HG03442 (cell line): ENCODE data around the gene FBXO28.
"Not testable (repeated sequence)": the region's sequence is repeated elsewhere in the genome, so short reads cannot be mapped to it uniquely, and the experiment has no call there.

Source experiments
- ATAC-seq: cut with Tn5 transposase; IDR thresholded peaks from one replicate; pipeline ENCODE4 v1.9.1; 2021; ENCODE audit warnings: mild to moderate bottlenecking, moderate library complexity; ENCODE audit not compliant: unreplicated experiment

Gene FBXO28

DNA sequence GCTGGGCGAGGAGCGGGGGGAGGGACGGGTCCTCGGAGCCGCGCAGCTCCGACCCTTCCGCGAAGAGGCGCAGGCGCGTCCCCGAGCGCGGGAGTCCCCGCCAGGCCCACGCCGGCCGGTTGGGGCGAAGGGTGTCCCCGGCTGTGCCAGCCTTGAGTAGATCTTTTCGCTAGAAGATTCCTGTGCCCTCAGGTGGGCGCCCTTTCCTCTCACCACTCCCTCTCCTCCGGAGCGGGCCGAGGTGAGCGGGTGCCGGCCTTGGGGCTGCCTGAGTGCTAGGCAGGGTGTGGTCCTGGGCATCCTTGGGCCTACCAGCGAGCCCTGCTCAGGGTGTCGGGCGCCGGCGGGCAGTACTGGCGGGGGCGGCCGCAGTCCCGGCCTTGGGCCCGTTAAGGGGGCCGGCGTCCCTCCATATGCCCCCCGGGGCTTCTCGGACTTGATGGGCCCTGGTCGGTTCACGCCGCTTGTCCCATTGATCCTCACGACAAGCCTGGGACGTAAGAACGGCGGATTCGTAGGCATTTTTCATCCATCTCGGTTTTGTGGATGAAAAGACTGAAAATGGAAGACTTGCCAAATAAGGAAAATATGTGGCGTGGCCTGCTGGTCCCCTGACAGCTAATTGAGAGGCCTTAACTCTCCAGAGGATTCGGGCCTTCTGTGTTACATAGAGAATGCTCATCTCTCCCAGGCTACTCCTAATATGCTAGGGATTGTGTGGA is 69.8 kb downstream of the FBXO28 start:
- peak; percentile 44 for ATAC-seq

DNA sequence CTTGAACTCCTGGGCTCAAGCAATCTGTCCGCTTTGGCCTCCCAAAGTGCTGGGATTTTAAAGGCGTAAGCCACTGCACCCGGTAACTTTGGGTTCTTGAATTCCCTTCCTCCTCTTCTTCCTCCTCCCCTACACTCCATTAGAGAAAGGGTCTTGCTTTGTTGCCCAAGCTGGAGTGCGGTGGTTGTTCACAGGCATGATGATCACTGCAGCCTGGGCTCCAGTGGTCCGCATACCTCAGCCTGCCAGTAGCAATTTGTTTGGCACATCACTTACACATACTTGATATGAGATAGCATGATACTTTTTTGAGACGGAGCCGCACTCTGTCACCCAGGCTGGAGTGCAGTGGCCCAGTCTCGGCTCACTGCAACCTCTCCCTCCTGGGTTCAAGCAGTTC is 71.3 kb downstream of the FBXO28 start:
- no peak for ATAC-seq

DNA sequence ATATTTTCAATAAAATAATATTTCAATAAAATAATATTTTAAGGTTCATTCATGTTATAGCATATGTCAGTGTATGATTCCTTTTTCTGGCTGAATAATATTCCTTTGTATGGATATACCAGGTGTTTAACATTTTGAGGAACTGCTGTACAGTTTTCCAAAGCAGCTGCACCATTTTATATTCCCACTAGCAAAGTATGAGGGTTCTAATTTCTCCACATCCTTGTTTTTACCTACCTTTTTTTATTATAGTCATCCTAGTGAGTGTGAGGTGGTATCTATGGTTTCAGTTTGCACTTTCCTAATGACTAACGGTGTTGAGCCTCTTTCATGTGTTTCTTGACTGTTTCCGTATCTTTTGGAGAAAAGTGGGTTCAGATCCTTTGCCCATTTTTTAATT is 74.4 kb downstream of the FBXO28 start:
- no peak for ATAC-seq

DNA sequence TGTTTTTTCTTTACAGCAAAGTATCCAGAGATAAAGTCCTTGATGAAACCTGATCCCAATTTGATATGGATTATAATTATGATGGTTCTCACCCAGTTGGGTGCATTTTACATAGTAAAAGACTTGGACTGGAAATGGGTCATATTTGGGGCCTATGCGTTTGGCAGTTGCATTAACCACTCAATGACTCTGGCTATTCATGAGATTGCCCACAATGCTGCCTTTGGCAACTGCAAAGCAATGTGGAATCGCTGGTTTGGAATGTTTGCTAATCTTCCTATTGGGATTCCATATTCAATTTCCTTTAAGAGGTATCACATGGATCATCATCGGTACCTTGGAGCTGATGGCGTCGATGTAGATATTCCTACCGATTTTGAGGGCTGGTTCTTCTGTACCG is 75.7 kb downstream of the FBXO28 start:
- ATAC-seq, result no peak

DNA sequence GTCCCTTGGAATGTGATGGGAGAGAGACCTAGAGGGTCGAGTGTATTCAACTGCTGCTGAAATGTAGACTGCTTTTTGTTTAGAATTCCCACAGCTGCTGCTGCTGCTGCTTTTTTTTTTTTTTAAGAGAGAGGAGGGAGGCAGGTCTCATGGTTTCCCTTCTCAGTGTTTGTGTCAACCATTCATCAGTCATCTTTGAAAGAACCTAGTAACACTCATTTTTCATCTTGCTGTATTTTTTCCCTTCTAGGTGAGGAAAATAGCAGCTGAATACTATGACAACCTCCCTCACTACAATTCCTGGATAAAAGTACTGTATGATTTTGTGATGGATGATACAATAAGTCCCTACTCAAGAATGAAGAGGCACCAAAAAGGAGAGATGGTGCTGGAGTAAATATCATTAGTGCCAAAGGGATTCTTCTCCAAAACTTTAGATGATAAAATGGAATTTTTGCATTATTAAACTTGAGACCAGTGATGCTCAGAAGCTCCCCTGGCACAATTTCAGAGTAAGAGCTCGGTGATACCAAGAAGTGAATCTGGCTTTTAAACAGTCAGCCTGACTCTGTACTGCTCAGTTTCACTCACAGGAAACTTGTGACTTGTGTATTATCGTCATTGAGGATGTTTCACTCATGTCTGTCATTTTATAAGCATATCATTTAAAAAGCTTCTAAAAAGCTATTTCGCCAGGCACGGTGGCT is 78.3 kb downstream of the FBXO28 start:
- ATAC-seq, result no peak

DNA sequence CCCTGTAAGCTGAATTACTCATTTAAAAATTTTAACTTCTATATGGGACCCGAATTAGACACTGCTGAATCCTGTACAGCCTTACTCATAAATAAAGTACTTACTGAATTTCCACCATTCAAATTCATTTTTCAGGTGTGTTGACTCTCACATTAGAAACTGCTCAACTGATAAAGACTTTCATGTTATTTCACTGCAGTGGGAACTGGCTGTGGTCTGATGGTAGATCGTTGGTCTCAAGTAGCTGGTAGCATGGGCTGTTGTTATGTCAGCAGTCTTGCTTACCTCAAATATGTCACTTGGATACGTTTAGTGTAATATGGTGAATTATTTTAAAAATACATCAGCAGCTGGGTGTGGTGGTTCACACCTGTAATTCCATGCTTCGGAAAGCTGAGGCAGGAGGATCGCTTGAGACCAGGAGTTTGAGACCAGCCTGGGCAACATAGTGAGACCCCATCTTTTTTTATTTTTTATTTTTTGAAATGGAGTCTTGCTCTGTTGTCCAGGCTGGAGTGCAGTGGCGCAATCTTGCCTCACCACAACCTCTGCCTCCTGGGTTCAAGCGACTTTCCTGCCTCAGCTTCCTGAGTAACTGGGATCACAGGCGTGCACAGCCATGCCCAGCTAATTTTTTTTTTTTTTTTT is 79.5 kb downstream of the FBXO28 start:
- no peak for ATAC-seq

DNA sequence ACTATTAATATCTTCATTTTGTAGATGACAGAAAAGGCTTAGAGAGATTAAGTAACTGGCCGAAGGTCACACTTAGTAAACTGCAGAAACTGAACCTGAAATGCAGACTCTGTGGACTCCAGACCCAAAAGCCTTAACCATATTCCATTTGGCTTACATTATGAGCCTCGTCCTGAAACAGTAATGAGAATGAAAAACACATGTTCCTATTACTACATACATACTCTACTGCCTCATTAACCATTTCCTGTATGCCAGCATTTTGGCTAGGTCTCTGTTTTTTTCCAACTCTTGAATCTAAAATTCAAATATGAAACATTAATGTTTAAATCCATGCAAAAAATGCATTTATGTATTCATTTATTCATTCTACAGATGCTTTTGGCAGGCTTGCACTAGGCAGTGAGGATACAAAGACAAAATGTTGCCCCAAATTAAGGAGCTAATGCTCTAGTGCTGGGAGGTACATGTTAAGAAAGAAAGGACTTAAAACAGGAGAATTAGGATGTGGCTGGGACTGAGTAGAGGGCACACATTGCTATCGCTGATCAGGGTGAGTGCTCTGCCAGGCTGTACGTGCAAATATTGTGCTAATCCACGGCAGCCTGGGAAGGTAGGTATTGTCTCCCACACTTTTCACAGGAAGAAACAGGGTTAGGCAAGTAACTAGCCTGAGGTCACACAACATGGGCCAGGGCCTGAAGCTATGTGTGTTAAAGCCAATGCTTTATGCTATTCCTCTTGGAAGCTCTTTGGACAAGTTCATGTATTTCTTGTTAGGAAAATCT is 83.1 kb downstream of the FBXO28 start:
- no peak for ATAC-seq

DNA sequence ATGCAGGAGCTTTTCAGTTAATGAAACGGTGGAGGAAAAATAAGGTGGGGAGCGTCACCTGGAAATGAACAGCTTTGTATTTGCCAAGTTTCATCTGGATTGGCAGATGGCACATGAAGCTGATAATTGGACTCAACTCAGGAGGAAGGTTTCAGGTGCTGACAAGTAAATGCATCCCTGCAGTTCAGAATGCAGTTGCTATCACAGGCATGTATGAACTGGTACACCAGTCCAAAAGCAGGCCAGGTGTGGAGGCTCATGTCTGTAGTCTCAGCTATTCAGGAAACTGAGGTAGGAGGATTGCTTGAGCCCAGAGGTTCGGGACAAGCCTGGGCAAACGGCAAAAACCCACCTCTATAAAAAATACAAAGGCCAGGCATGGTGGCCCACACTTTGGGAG is 84.7 kb downstream of the FBXO28 start:
- ATAC-seq, result no peak

DNA sequence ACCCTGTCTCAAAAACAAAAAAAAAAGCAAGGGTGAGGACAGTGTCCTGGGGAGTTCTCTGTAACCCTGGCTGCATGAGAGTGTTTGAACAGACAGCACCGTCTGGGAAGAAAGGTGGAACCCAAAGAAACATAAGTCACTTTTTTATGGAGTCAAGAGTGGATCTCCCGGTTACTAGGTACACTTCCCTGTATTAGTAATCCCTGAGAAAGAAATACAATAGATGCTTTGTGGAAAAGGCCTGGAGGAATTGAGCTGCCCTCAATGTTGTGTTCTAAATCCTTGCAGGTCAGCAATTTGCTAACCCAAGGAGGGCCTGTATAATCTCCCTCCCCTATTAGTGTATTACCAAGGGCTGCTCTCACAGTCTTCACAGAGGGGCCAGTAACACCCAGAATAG is 85.8 kb downstream of the FBXO28 start:
- ATAC-seq, result no peak

DNA sequence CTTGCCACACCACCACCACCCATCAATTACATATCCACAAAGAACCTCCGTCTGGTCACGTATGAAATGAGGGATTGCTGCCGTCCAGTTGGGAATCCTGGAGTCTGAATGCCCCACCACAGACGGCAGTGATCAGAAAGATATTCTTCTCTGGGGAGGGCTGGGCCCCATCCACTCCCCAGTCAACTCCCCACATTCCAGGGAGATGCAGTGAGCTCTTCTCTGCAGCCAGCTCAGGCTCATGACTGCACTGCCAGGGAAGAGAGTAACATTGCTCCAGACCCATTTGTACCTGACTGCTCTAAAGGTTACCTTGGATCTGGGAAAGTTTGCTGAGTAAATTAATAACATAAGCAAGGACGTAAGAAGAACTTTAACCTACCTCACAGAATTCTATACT is 87.5 kb downstream of the FBXO28 start:
- no peak for ATAC-seq

DNA sequence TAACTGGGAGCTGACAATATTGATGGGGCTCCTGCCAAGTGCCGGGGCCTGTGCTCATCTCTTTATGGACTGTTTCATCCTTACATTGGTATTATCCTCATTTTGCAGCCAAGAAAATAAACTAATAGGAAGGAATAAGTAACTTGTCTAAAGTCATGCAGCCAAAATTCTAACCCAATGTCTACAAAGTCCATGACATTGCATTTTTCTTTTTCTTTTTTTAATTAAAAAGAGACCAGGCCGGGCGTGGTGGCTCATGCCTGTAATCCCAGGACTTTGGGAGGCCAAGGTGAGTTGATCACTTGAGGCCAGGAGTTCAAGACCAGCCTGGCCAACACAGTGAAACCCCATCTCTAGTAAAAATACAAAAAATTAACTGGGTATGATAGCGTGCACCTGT is 87.9 kb downstream of the FBXO28 start:
- no peak for ATAC-seq

DNA sequence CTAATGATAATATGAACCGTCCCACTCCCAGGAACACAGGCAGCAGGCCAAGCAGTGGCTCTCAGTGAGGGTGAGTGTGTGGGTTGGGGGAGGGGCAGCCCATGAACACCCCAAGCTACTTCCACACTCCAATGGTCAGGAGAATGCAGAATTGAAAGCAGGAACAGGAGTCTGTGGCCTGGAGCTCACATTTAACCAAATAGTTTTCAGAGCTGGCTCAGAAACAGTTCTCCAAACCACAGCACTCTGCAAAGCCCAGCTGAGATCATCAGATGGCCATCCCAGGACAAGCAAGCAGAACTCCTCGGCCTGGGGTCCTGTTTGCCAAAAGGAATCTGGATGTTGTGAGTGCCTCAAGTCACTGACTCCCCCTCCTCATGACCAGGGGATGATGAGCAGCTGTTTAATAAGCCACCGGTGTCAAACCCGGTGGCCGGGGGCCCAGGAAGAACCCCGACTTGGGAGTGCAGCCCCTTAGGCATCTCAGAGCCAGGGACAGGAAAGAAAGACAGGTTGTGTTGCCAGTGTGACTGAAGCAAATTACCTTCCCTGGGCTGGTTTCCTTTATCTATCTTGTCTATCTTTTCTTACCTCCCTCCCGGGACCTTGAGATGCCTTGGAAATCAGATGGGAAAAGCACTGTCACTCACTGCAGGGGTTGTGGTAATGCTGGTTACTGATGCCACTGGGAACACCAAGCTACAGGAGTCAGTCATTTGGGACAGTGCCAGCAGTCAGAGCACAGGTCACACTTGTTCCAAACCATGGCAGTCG is 89.5 kb downstream of the FBXO28 start:
- ATAC-seq, result peak; percentile 45

DNA sequence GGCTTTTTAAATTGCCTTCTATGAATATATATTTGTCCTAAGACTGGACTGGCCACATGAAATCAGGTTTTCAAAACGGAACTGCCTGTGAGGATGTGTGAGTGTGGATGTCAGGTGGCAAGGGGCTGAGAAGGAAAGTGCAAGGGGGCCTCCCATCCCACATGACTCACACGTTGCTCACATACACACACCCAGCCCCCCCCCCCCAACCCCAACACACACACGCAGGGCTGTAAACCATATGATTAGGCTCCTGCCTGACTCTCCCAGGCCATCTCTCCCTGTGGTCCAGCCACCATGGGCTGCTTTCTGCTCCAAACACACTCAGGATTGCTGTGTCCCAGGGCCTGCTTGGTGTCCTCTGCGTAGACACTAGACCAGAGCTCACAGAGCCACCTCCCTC is 91.5 kb downstream of the FBXO28 start:
- ATAC-seq, result no peak

DNA sequence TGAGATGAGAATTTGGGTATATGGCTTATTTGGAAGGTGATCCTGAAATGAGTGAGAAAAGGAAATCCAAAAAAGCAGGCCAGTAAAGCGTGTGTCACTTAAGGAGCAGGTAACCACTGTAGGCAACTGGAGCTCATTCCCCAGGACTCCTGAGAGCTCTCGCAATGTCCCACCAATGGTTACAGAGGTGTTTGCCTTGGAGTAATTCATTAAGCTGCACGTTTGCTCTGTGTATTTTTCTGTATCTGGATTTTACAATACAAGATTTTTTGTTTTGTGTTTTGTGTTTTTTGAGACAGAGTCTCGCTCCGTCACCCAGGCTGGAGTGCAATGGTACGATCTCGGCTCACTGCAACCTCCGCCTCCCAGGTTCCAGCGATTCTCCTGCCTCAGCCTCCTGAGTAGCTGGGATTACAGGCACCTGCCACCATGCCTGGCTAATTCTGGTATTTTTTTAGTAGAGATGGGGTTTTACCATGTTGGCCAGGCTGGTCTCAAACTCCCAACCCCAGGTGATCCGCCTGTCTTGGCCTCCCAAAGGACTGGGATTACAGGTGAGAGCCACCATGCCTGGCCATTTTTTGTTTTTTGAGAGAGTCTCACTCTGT is 92.1 kb downstream of the FBXO28 start:
- ATAC-seq, result not testable (repeated sequence)

DNA sequence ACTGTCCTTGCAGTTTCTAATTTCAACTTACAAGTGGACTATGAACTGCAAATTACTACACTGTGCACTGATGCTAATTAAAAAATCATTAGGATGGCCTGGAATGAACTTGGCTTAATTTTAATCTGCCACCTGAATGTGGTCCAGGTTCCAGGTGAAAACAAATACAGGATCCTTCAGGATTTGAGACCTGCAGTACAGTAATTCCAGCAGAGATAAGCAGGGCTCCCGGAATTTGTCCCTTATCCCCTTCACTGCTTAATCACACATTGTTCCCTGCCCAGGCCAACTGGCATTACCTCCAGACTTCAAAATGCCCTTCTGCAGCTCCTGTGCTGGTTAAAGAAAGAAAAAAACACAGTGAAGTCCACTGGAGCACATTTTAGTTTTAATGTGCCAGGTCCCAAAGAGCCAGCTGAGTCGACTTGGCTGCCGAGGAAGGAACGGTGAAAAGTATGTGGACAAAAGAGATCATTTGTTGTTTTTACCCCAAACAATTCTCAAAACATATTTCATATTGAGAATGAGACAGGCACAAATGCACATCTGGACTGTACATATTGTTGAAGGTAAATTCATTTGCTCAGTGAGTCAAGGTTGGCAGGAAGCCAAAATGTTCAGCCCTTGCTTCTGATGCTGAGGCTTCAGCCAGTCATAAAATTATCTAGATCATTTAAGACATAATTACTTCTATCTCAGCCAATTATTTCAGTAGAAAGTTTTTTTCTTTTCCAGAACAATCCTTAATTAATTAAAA is 97.5 kb downstream of the FBXO28 start:
- ATAC-seq, result no peak
